K562 (cell line): Measurements from ENCODE around the gene KCNK3. TPM values are rescaled to one million over a fixed set of nuclear protein-coding genes. Genes with fewer than 3 reads are reported as not detected.

Experiments used
- ATAC-seq: fragments of 200-7000 bp; cut with Tn5 transposase; 3 replicates; pipeline ENCODE4 v1.9.1; 2020; ENCODE audit warnings: moderate library complexity
- BruUV-seq: library from RNA; stranded (reverse); fragments of 400-500 nt; replicated peaks from 2 replicates; lab custom pipeline; 2021; lab: Mats Ljungman, UMichigan
- CTCF ChIA-PET: fragments of 300-600 bp; formaldehyde crosslinking; extraction: SDS; loops from one replicate; lab custom pipeline; 2021; ENCODE audit warnings: low intra/inter-chr PET ratio; lab: Yijun Ruan, JAX
- POLR2A ChIA-PET: fragments of 300-600, 350-650 bp; sonication (Branson Sonifier 250); formaldehyde crosslinking; extraction: SDS; loops from one replicate; lab custom pipeline; 2021; ENCODE audit warnings: antibody characterized with exemption, inconsistent platforms; lab: Yijun Ruan, JAX
- DNase-seq, 4 experiments: peaks; one replicate each; pipeline versions ENCODE4 v3.0.0 to v3.0.0-alpha.2; 2011 to 2018; ENCODE audit warnings: low spot score in 3 of 4, mixed read lengths in 3 of 4; ENCODE audit errors: extremely low read depth in 1 of 4
- FAIRE-seq: peaks from 2 replicates; lab custom pipeline; 2011; peaks lifted over from hg19 to GRCh38; lab: Jason Lieb, UNC
- H2AFZ ChIP-seq: 2 replicates; pipeline ENCODE4 v1.6.0; 2011; ENCODE audit warnings: low read depth, low read length, control low read depth, inconsistent platforms
- H3K27ac ChIP-seq: fragments of 200-600 bp; 3 replicates; pipeline ENCODE4 v1.8.0; 2011; ENCODE audit warnings: low read depth, mild to moderate bottlenecking, control low read depth, inconsistent platforms, low read length, moderate library complexity, mixed read lengths; ENCODE audit errors: extremely low read depth
- H3K27me3 ChIP-seq, 2 experiments: fragments of 300-600 bp in 1 of 2; 2 replicates in 1 of 2; 3 replicates in 1 of 2; pipeline versions ENCODE4 v1.6.0 to v1.8.0; 2011; ENCODE audit warnings: inconsistent platforms in 2 of 2, low read length in 2 of 2, mild to moderate bottlenecking in 1 of 2, mixed read lengths in 1 of 2, moderate library complexity in 1 of 2; ENCODE audit not compliant: control insufficient read depth in 2 of 2, insufficient read depth in 2 of 2
- H3K36me3 ChIP-seq: fragments of 300-600 bp; 3 replicates; pipeline ENCODE4 v1.8.0; 2011; ENCODE audit warnings: mild to moderate bottlenecking, low read length, inconsistent platforms; ENCODE audit not compliant: control insufficient read depth, insufficient read depth
- H3K4me1 ChIP-seq, 2 experiments: fragments of 200-600 bp in 1 of 2; replicated peaks in 1 of 2; 2 replicates in 1 of 2; 3 replicates in 1 of 2; pipeline versions ENCODE4 v1.5.1 to v1.8.0; 2011; ENCODE audit warnings: inconsistent platforms in 2 of 2, low read length in 2 of 2, mild to moderate bottlenecking in 1 of 2, mixed read lengths in 1 of 2, moderate library complexity in 1 of 2; ENCODE audit not compliant: control insufficient read depth in 2 of 2, insufficient read depth in 2 of 2
- H3K4me2 ChIP-seq: 2 replicates; pipeline ENCODE4 v1.6.1; 2011; ENCODE audit warnings: low read length, control low read depth, inconsistent platforms, mixed read lengths; ENCODE audit not compliant: insufficient read depth
- H3K4me3 ChIP-seq: fragments of 200-600 bp; sonication (generic), shearing (Covaris generic); 2 replicates; pipeline ENCODE4 v1.5.1; 2016; ENCODE audit warnings: control low read depth, inconsistent platforms
- H3K79me2 ChIP-seq: fragments of 200-600 bp; 3 replicates; pipeline ENCODE4 v1.8.0; 2011; ENCODE audit warnings: low read length, inconsistent platforms; ENCODE audit not compliant: control insufficient read depth, insufficient read depth
- H3K9ac ChIP-seq, 2 experiments: 2 replicates each; pipeline versions ENCODE4 v1.6.0 to v1.6.1; 2011; ENCODE audit warnings: low read depth in 2 of 2, low read length in 2 of 2, control low read depth in 1 of 2, inconsistent platforms in 1 of 2, mild to moderate bottlenecking in 1 of 2, mixed read lengths in 1 of 2; ENCODE audit not compliant: insufficient read depth in 1 of 2
- H3K9me1 ChIP-seq: one replicate; pipeline ENCODE4 v1.6.0; 2011; ENCODE audit warnings: inconsistent platforms, mild to moderate bottlenecking, low read length, moderate library complexity; ENCODE audit not compliant: control insufficient read depth, insufficient read depth
- H3K9me3 ChIP-seq: replicated peaks from 2 replicates; pipeline ENCODE4 v1.5.1; 2011; ENCODE audit warnings: low read depth, low read length, inconsistent platforms; ENCODE audit not compliant: control insufficient read depth, insufficient read depth
- H4K20me1 ChIP-seq: replicated peaks from 2 replicates; pipeline ENCODE4 v1.6.1; 2011; ENCODE audit warnings: low read length, inconsistent platforms, mixed read lengths; ENCODE audit not compliant: control insufficient read depth, insufficient read depth
- BCOR ChIP-seq: fragments of 450-650 bp; IDR thresholded peaks from 2 replicates; pipeline ENCODE4 v1.6.1; 2016
- DACH1 ChIP-seq: fragments of 450-650 bp; IDR thresholded peaks from 2 replicates; pipeline ENCODE4 v1.6.1; 2018; ENCODE audit not compliant: partially characterized antibody
- ESRRA ChIP-seq: fragments of 450-650 bp; IDR thresholded peaks from 2 replicates; pipeline ENCODE4 v1.6.1; 2014; ENCODE audit warnings: low read depth, mild to moderate bottlenecking, moderate library complexity, borderline replicate concordance
- HNRNPH1 ChIP-seq: fragments of 200-400 bp; formaldehyde crosslinking; optimal IDR thresholded peaks from 2 replicates; pipeline ENCODE3; 2017; ENCODE audit warnings: low read depth, mild to moderate bottlenecking, low read length, moderate library complexity
- KAT7 ChIP-seq: sonication (generic); formaldehyde crosslinking; IDR thresholded peaks from 2 replicates; pipeline ENCODE4 v1.8.0; 2022; ENCODE audit warnings: missing genetic modification reagents, mild to moderate bottlenecking, borderline replicate concordance
- NBN ChIP-seq: fragments of 450-650 bp; IDR thresholded peaks from 2 replicates; pipeline ENCODE4 v1.6.1; 2016; ENCODE audit warnings: low read depth, mild to moderate bottlenecking
- OTX1 ChIP-seq: fragments of 450-650 bp; formaldehyde crosslinking; IDR thresholded peaks from 2 replicates; pipeline ENCODE4 v1.4.0; 2022; ENCODE audit warnings: mild to moderate bottlenecking
- SETDB1 ChIP-seq: IDR thresholded peaks from one replicate; pipeline ENCODE4 v1.6.1; 2012; ENCODE audit warnings: low read length, control low read depth, inconsistent platforms
- ZC3H11A ChIP-seq: IDR thresholded peaks from 2 replicates; pipeline ENCODE4 v1.6.1; 2012; ENCODE audit warnings: low read depth, low read length, improper control_type of control experiment
- ZC3H8 ChIP-seq: fragments of 450-650 bp; IDR thresholded peaks from 2 replicates; pipeline ENCODE4 v1.6.1; 2017
- ZFP30 ChIP-seq: fragments of 250-450 bp; sonication (Bioruptor Pico); IDR thresholded peaks from 2 replicates; pipeline ENCODE4 v1.8.0; 2022; ENCODE audit warnings: moderate library complexity, mild to moderate bottlenecking, inconsistent platforms, borderline replicate concordance
- ZNF124 ChIP-seq: sonication (generic); formaldehyde crosslinking; IDR thresholded peaks from 2 replicates; pipeline ENCODE4 v1.8.1; 2022; ENCODE audit warnings: missing genetic modification reagents
- ZNF766 ChIP-seq: fragments of 200-800 bp; sonication (Bioruptor generic); conservative IDR thresholded peaks from 2 replicates; pipeline ENCODE4 v1.6.1; 2016; ENCODE audit warnings: missing genetic modification characterization, missing compliant biosample characterization
- ZSCAN32 ChIP-seq: fragments of 450-650 bp; formaldehyde crosslinking; IDR thresholded peaks from 2 replicates; pipeline ENCODE4 v1.4.0; 2020; ENCODE audit warnings: mild to moderate bottlenecking, moderate library complexity
- WGBS: fragments of 100-300 bp; shearing (Covaris generic); methylation state at CpG from one replicate; pipeline ENCODE4 v1.1.6; 2016; ENCODE audit warnings: low coverage, mixed read lengths; ENCODE audit not compliant: insufficient coverage; ENCODE audit errors: missing lambda C conversion rate; 5-methylcytosine and 5-hydroxymethylcytosine counted together
- in situ Hi-C: fragments of 300-500 bp; cut with MboI; formaldehyde crosslinking; loops from 4 replicates; pipeline ENCODE4 v1.15.0; 2018; ENCODE audit warnings: inconsistent platforms, mixed read lengths
- intact Hi-C: fragments of 100-400 bp; cut with micrococcal nuclease; formaldehyde crosslinking; loops from 2 replicates; pipeline ENCODE4 v1.14.2; 2022
- polyA plus RNA-seq, 8 experiments: library from polyadenylated mRNA; depleted of rRNA in 4 of 8; stranded (reverse) in 5 of 8; unstranded in 3 of 8; fragments of >200 nt; fragmentation: Nextera tagmentation in 2 of 8; fragmentation: Illumina TruSeq in 1 of 8; extraction: Ambion mirVana in 2 of 8; extraction: Trizol in 1 of 8; gene quantifications; 2 replicates each; pipeline versions ENCODE4 v1.2.1 to v1.2.3, GENCODE V29; 2011 to 2014; ENCODE audit warnings: inconsistent platforms in 1 of 8, missing spikeins in 1 of 8
- total RNA-seq, 7 experiments: library from RNA; depleted of rRNA in 6 of 7; stranded (reverse); fragments of >200 nt in 6 of 7; fragmentation: Illumina TruSeq in 2 of 7; extraction: Trizol in 2 of 7; gene quantifications; 2 replicates each; pipeline versions ENCODE4 v1.2.1 to v1.2.3, GENCODE V29; 2011 to 2021; ENCODE audit warnings: low replicate concordance in 1 of 7
- TF ChIP-seq, protein P1 (sequence below): fragments of 450-650 bp; IDR thresholded peaks from 2 replicates; pipeline ENCODE4 v1.6.1; 2016; ENCODE audit warnings: low read depth, mild to moderate bottlenecking, moderate library complexity
- TF ChIP-seq, protein P2 (sequence below): fragments of 450-650 bp; formaldehyde crosslinking; IDR thresholded peaks from 2 replicates; pipeline ENCODE4 v1.4.0; 2022; ENCODE audit warnings: missing genetic modification characterization

The KCNK3 gene
- total and polyA plus RNA-seq, 9 of the 15 experiments (the other 6 are each of a cell fraction or from before 2014, with no cell fraction given), result 0.01 to 0.20 (median 0.07) TPM; not detected in 5

DNA sequence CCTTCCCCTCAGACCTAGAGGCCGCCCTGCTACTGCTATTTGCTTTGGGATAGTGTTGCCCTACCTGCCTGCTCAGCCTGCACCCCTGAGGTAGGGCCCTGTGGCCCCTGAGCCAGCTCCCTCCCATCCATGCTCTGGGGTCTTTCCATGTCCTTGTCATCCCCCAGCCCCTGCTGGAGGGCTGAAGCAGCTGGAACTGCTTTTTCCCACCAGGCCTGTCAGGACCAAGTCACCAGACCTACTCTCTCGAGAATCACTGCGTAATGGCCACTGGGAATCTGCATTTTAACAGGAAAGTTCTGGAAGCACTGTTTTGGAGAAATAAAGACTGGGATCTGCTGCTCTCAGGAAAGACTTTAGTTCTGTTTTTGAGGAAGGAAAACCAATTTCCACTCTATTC lies 51.3 kb downstream of the KCNK3 start (continued):
- no peak for TF ChIP-seq DACH1
- TF ChIP-seq, protein P1, sequence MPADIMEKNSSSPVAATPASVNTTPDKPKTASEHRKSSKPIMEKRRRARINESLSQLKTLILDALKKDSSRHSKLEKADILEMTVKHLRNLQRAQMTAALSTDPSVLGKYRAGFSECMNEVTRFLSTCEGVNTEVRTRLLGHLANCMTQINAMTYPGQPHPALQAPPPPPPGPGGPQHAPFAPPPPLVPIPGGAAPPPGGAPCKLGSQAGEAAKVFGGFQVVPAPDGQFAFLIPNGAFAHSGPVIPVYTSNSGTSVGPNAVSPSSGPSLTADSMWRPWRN, result no peak
- no peak for TF ChIP-seq ZC3H8
- TF ChIP-seq, protein P2, sequence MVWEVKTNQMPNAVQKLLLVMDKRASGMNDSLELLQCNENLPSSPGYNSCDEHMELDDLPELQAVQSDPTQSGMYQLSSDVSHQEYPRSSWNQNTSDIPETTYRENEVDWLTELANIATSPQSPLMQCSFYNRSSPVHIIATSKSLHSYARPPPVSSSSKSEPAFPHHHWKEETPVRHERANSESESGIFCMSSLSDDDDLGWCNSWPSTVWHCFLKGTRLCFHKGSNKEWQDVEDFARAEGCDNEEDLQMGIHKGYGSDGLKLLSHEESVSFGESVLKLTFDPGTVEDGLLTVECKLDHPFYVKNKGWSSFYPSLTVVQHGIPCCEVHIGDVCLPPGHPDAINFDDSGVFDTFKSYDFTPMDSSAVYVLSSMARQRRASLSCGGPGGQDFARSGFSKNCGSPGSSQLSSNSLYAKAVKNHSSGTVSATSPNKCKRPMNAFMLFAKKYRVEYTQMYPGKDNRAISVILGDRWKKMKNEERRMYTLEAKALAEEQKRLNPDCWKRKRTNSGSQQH (CRISPR knock-in tag), result no peak
- TF ChIP-seq NBN, result no peak
- TF ChIP-seq ZNF124 (CRISPR knock-in tag), result no peak

DNA sequence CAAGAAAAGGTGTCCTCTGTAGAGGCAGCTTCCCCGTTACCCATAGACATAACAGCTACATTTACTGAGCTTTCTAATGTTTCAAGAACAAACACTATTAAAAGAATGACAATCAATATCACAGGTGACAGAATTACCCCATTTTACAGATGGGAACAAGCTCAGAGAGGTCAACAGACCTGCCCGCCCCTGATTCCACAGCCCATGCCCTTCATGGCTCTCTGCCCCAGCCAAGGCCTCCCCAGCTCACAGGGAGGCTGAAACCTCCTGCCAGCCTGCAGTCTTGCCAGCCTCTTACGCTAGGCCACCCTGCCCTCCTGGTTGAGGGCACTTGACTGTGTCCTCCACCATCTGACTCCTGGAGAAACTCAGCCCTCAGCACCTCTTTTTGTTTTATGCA lies 52.4 kb downstream of the KCNK3 start:
- H3K9me3 ChIP-seq, result no peaks in the 10 kb centered on the region
- no peaks in the 10 kb centered on the region for H3K9me1 ChIP-seq
- 53% methylated on average over 3 of the region's 3 CpGs for WGBS
- no peak for FAIRE-seq
- intact Hi-C loops, result loop anchor here (1.0 to 10.0 kb wide), 3 partner anchors 63 to 240 kb away; no protein-coding TSS in a partner anchor
- in situ Hi-C loops, result loop anchor here (5.0 kb wide), 1 partner anchor 143 kb away; no protein-coding TSS in a partner anchor
- no TSS peak for BruUV-seq
- ChIA-PET POLR2A (interaction anchor here (0.6 to 1.1 kb wide), 2 partner anchors 111 to 171 kb away, joined by 4 to 5 read pairs; no protein-coding TSS in a partner anchor), CTCF (interaction anchor here (0.9 to 4.3 kb wide), 5 partner anchors 9 to 273 kb away, joined by 3 to 46 read pairs (median 6); no protein-coding TSS in a partner anchor)
- no peak overlapping the region for H3K4me2 ChIP-seq
- no peak for TF ChIP-seq ZC3H11A
- no peak for TF ChIP-seq OTX1 (CRISPR knock-in tag)
- TF ChIP-seq BCOR, result 0 out of 2 replicates have a peak, but pooled peaks have one; percentile 17
- no peak for TF ChIP-seq SETDB1
- TF ChIP-seq ZNF766, result no peak
- no peak for TF ChIP-seq ZFP30 (CRISPR knock-in tag)
- TF ChIP-seq KAT7 (CRISPR knock-in tag), result no peak
- peak; percentile 66; the same call in 1 of the 2 replicates for TF ChIP-seq ESRRA
- TF ChIP-seq HNRNPH1, result no peak
- no peak for TF ChIP-seq ZSCAN32 (CRISPR knock-in tag)
- ATAC-seq, result no peak
- no peaks in the 10 kb centered on the region for H3K36me3 ChIP-seq
- H3K4me1 ChIP-seq, result peaks cover 8 to 10% of the 10 kb centered on the region in 2 experiments; a peak in 3 of 5 replicates
- no peak overlapping the region for H3K27ac ChIP-seq
- H2AFZ ChIP-seq, result no peak overlapping the region
- H3K27me3 ChIP-seq, result 0 out of 5 replicates have a peak, but pooled peaks cover 0 to 5% of the 10 kb centered on the region in 2 experiments
- H3K79me2 ChIP-seq, result no peaks in the 10 kb centered on the region
- H3K4me3 ChIP-seq, result no peak overlapping the region
- H4K20me1 ChIP-seq, result no peaks in the 10 kb centered on the region
- DNase-seq, result no peak
- no peak overlapping the region for H3K9ac ChIP-seq
